Nasal cavity respiratory epithelium epithelial cell of viscerocranial mucosa (primary cell): Measurements from ENCODE around the gene RALGPS2. TPM values are rescaled to one million over a fixed set of nuclear protein-coding genes. Genes with fewer than 3 reads are reported as not detected.

ENCODE experiments used
- total RNA-seq: library from RNA; depleted of rRNA; stranded (reverse); fragments of >200 nt; gene quantifications from 2 replicates; pipeline ENCODE4 v1.2.3, GENCODE V29; 2014

The RALGPS2 gene
- 20.9 and 37.6 TPM in 2 replicates for total RNA-seq

GRCh38 chr1:178724728-178725465 lies at the start of gene RALGPS2:
RALGPS2 (plus strand) TSS chr1:178725244; CDS start chr1:178776765, 51,521 bp downstream.

GRCh38 chr1:178870944-178871343 lies 145.9 kb downstream of the RALGPS2 start, which contains the start of gene ANGPTL1:
ANGPTL1 (minus strand) TSS chr1:178871077; CDS start chr1:178865776, 5,301 bp downstream.

Other genes starting within 250 kb of the RALGPS2 start
- not detected in 2 replicates for gene CLEC20A, start 228.3 kb upstream of the RALGPS2 start, total RNA-seq
- gene TEX35, start 212.1 kb upstream of the RALGPS2 start, total RNA-seq, result not detected in 2 replicates
- not detected in 2 replicates for gene ANGPTL1, start 145.8 kb downstream of the RALGPS2 start, total RNA-seq